GM19468 (cell line): ENCODE measurements around the gene FAXDC2.

ENCODE experiments used
- ATAC-seq: cut with Tn5 transposase; IDR thresholded peaks from one replicate; pipeline ENCODE4 v1.9.1; 2021; ENCODE audit warnings: mild to moderate bottlenecking, moderate library complexity, moderate number of reproducible peaks; ENCODE audit not compliant: unreplicated experiment; ENCODE audit errors: extremely low read depth

FAXDC2 gene

DNA sequence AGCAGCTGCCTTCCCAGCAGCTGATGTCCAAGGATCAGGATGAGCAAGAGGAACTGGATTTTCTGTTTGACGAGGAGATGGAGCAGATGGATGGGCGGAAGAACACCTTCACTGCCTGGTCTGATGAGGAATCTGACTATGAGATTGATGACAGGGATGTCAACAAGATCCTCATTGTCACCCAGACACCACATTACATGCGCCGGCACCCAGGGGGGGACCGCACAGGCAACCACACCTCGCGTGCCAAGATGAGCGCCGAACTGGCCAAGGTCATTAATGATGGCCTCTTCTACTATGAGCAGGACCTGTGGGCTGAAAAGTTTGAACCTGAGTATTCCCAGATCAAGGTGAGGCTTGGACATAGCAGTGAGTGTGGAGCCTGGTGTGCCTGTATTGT, 48.4 kb downstream of the FAXDC2 start:
- no peak for ATAC-seq

DNA sequence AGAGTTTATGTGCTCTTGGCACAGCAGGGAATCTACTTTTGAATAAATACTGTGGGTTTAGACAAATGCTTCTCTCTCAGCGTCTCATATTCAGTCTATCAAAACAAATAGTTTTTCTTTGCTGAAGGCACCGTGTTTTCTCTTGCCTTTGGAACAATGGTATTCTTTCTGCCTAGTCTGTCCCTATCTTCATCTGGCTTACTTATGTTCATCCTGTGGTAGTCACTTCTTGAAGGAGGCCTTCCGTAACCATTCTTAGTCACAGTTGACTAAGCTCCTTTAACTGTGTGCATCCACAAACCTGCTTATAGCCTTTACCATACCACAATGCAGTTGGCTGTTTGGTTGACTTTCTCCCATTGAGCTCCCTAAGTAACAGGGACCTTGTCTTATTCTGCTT, 49.3 kb downstream of the FAXDC2 start:
- ATAC-seq = no peak

DNA sequence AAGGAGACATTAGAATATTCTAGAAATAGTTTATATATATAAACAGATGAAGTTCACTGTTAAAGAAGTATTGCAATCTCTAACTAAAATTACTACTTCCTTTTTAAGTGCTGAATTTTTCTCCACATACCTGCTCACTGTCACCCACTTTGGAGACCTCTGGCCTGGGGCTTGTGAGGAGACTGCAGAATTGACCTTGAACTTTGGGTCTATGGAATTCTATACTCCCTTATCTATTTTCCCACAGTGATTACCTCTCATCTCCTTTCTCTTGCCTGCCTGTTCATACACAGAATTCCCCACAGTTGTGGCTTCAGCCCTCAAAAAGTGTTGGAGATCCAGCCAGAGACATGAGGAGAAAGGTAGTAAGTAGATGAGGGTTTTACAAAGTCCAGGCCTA, 49.8 kb downstream of the FAXDC2 start:
- no peak for ATAC-seq

DNA sequence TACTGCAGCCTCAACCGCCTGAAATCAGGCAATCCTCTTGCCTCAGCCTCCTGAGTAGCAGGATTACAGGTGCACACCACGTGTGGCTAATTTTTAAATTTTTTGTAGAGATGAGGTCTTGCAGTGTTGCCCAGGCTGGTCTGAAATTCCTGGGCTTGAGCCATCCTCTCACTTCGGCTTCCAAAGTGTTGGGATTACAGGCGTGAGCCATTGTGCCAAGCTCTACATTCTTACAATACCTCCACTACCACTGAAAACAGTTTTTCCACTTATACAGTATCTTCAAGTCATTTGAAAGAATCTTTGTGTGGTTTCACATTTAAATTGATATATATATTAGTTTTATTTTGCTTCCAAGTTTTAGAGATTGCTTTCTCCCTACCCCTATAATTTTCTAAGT, 52.6 kb downstream of the FAXDC2 start:
- no peak for ATAC-seq

DNA sequence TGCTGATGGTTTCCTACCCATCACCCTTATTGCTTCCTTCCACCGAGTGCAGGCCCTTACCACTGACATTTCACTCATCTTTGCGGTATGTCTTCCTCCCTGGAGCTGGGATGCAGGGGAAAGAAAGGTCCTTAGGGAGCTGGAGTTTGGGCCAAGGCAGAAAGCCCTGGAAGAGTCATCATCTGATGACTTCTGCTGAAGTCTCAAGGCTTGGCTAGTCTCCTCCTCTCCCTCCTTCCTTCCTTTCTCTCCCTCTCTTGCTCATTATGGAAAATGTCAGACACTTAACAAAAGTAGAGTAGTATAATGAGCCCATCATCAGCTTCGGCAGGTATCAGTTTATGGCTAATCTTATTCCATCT, 55.2 kb downstream of the FAXDC2 start:
- ATAC-seq = no peak

DNA sequence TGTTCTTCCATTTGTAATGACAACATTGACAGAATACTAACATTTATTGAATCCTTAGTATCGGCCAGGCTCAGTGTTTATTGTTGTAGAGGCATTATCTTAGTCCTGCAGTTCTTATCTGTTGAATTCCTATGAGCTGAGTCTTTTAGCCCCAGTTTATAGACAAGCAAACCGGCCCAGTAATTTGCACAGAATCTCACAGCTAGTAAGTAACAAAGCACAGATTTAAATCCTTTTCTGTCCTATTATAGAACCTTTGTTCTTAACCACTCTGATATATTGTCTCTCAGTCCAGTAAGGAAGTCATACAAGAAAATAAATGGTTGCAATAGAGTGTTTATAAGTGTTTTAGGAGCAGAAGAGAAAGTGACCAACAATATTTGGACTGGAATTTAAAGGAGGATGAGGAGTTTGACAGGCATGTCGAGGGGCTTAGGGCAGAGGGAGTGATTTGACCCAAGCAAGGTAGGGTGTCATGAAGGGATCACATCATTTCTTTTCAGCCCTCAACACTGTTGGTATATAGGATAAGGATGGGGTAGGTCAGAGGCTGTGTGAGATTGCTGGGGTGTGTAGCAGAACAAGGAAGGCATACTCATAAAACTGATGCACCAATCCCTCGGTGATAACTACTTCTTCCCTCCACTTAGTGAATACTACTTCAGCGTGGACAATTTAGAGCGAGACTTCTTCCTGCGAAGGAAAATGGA, 55.7 kb downstream of the FAXDC2 start:
- ATAC-seq = no peak

DNA sequence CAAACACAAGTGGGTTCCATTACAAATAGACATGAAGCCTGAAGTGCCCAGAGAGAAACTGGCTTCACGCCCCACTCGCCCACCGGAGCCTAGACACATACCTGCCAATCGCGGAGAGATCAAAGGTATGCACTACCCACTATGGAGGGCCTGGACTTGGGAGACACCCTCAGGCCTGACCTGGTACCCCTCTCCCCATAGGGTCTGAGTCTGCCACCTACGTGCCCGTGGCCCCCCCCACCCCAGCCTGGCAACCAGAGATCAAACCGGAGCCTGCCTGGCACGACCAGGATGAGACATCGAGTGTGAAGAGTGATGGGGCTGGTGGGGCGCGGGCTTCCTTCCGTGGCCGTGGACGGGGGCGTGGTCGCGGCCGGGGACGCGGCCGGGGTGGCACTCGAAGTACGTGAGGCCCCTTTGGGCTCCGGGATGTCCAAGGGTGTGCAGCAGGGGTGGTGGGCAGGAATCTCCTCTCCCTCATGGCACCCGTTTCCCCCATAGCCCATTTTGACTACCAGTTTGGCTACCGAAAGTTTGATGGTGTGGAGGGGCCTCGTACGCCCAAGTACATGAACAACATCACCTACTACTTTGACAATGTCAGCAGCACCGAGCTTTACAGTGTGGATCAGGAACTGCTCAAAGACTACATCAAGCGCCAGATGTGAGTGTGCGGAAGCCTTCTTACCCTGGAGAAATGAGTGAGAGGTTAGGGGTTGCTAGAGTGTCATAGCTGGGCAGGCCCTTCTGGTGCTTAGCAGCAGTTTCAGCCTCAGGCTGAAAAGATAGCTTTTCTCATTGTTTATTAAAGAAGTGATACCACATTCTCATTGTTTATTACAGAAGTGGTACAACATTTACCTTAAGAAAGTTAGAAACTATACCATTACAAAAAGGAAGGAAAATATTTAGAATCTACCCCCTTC, 56.5 kb downstream of the FAXDC2 start:
- ATAC-seq = no peak

DNA sequence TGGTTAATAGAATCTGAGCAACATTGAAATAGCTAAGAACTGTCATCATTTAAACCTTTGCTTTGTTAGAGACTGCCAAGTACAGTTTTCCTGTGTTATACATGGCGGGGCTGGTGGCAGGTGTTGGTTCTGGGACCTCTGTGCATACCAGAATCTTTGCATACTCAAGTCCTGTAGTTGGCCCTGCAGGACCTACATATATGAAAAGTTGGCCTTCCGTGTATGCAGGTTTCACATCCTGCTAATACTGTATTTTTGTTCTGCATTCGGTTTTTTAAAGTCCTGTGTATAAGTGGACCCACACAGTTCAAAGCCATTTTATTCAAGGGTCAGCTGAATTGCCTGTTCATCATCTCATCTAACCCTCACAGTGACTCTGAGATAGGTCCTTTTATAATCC, 58.9 kb downstream of the FAXDC2 start:
- peak; percentile 74 for ATAC-seq

DNA sequence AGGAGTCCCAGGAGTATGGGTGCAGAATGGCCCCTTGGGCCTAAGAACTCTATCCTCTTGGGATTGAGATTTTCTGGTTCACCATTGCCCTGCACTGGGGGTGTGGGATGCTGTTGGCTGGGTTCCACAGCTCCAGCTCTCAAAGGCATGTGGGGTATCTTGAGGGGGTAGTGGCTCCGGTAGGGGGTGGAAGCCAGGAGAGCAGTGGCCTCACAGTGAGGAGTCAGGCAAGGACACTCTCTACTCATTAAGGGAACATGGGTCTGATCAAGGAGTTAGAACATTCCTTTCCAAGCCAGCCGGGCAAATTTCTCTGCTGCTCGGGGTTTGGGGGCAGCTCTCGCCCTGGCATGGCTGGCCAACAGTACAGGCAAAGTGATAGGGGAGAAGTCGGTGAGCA, 62.2 kb downstream of the FAXDC2 start:
- ATAC-seq = no peak

DNA sequence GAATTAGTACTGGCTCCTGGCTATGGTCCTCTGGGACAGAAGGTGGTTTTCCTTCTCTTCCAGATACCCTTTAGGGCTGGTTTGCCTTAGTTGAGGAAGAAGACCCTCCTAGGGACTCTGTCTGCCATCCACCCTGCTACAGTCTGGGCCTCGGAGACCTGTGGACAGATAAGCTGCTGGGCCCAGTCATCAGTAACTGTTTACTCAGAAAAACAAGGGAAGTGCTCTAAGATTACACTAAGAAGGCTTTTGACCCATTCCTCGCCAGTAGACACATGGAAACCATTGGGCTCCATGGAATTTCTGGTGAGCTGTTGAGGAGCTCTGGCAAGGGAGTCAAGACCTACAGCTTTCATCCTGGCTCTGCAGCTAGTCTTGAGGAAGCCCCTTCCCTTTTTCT, 64.0 kb downstream of the FAXDC2 start:
- no peak for ATAC-seq

DNA sequence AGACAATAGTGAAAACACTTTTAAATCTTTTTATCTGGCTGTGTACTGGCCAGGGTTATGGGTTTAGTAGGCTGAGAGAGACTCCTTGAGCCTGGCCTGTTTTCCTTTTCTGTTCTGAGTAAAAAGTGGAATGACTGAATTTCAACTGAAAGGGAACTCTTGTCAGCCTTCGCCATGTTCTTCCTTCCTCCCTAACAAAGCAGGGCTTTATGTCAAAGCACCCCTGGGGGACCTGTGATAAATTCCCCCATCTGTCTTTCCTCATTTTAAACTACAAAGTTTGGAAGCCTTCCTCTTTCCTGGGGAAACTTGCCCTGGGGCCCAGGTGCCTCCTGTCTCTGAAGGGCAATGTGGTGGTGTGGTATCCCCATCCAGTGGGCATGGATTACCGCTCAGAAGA, 65.5 kb downstream of the FAXDC2 start:
- ATAC-seq = no peak

DNA sequence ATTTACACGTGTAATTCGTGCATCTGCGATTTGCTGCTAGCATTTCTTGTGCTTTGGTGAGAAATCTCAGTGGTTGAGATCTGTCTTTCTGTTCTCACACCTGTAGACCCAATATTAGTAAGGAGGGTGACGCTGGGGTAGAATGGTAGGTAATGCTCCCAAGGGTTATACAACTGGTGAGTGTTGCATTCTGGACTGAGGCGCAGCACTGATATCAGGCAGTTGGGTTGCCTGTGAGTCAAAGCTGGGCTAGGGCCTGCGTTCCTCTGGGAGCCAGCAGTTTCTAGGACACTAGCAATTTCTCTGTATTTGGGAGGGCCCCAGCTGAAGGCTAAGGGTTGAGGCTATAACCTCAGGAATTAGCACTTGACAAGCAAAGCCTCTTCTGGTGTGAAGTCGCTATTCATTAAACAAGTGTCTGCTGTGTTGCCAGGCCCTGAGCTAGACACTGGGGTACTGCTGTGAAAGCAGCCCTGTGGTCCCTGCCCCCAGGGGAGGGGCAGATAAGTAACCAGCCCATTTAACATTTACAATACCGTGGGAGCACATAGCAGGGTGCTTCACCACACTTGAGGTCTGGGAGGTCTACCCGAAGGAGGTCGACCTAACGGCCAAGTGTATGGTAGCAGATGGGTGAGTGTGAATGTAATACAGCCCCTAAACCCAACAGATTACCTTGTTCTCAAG, 66.5 kb downstream of the FAXDC2 start:
- ATAC-seq = peak; percentile 77

DNA sequence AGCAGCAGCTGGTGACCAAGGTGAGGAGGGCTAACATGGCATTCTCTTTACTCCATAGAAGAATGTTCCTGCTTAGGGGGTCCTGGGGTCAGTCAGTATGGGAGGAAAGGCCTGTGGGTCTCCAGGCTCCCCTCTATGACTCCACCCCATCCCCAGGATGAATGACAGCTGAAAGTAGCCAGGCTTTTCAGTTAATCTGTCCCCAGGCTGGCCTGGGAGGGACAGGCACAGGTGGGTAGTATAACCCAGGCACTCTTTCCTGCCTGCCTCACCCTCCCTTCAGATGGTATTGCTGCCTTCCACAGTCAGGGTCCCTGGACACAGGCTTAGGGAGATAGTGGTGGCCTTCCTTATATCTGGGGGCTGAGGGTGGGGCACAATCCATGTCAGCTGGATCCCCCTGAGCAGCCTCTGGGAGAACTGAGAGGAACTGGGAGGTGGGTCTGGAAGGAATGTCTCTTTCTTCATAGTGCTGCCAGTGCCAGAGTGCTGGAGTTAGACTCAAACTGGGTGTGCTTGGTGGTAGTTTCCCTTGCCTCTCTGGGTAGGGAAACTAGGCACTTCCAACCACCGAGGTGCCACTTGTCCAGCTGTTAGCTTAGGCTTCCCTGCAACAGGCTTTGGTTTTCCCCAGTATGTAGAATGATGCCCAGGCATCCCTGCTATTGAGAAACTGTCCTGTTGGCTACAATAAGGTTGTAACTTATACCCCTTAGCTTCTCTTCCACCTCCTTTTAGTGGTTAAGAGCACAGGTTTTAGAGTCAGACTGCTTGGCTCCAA, 67.4 kb downstream of the FAXDC2 start:
- no peak for ATAC-seq

DNA sequence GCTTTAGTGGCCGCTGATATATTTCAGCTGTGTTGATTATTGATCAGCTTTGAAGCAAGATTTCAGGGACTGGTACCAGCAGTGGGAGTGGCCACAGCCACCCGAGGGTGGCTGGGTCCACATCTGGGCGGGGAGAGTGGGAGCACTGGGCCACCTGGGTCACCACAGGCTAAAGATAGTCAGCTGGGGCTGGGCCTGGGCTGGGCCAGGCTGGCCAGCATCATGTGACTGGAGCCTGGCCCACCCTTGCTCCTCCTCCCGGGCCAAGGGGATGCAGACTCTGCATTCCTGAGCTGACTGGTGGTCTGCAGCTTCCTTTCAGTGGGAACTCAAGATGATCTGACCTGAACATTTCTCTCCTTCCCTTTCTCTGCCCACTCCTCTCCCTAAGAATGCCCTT, 68.1 kb downstream of the FAXDC2 start:
- no peak for ATAC-seq

DNA sequence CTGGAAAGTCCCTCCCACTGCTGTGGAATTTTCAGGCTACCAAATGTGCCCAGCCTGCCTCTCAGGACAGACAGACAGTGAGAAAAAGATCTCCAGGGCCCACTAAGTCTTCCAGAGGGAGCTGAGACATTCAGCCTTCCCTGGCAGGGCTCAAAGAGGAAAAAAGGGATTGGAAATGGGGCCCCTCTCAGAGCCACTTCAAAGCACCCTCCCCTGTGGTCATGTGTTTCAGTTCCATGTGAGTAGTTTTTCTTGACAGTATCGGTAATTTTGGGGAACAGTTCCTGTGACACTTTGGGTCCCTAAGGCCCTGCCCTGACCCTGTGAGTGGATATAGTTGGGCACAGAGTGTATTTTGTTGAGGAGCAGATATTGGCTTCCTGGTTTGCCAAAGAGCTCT, 70.3 kb downstream of the FAXDC2 start:
- ATAC-seq = no peak

DNA sequence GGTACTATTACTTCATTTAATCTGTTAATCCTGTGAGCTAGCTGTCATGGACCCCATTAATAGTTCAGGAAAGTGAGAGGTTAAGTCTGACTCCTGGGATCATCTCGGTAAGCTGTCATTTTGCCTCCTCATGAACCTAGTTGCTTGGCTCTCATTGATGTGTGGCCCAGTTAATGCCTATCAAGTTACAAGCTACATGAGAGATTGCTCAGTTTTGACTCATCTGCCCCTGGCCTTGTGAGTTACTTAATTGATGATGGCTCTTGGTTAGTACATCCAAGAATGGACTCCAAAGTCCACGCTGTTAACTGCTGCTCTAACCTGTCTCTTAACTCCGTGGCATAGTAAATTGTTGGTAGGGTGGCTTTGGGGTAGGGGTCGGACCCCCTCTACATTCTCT, 71.3 kb downstream of the FAXDC2 start:
- ATAC-seq = no peak

DNA sequence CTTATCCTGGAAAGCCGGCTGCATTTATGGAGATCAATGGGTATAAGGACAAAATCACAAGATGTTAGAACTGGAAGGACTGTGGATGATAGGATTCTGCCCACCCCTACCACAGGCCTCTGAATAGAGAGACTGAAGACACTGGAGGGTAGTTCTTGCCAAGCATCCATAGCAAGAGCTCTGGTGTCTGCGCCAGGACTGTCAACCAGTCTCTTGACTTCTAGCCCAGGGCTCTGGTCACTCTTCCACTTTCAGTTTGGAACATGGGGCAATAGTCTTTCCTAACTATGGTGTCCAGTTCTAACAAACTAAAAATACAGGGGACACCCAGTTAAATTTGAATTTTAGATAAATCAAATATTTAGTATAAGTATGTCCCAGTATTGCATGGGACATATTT, 71.9 kb downstream of the FAXDC2 start:
- ATAC-seq = no peak

DNA sequence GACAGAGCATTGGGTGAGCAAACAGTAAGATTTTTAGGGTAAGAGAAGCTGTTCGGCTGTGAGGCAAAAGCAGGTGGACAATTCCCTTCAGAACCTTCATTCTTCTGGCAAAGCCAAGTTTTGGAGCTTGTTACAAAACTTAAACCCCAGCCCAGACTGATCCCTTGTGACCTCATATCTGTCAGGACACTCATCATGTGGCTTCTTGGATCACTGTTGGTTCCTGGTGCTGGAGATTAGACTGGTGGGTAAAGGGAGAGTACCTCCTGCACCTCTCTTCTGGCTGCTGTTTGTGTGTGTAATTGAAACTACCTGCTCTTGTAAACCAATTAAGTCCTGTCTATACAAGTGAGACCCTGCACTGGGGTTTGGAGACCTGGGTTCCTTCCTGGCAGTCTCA, 74.2 kb downstream of the FAXDC2 start:
- ATAC-seq = no peak

DNA sequence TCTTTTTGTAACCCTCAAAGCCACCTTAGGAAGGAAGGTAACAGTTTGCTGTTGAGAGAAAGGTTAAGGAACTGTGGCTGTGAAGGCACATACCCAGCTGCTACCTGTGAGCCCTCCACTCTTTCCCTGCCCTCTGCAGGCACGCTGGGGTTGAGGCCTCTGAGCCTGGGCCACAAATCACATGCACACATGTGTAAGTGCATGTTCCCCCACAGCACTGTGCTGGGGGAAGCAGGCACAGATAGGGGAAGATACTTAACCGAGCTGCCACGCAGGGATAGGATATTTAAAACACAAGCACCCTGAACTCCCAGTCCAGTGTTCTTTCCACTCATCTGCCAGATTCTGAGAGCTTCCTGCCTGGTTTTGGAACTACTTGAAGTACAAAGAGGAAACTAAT, 77.1 kb downstream of the FAXDC2 start:
- ATAC-seq = no peak

DNA sequence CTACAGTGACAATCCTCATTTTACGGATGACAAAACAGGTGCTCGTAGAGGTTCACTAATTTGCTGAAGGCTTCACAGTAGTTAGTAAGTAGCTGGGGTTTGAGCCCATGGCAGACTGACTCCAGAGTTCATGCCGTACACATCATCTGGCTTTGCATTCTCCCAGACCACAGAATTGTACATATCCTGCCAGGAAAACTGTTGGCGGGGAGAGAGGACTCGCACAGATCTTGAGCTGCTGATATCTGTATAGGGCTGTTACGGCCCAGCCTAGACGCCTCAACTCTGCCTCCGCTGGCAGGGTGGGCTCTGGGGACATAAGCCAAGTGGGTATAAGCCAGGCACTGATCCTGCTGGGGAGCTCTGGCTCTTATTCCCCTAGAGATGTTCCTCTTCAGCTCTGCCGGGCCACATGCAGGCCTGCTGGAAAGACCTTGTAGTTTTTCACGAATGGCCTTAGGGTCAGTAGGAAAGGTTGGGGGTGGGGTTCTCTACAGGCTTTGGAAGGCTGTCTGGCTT, 79.0 kb downstream of the FAXDC2 start:
- no peak for ATAC-seq
